Gastrocnemius medialis (tissue), 4 donors: Measurements from ENCODE around the gene KCNE3.

Experiments
- POLR2A ChIP-seq, 2 donors: fragments of 450-650 bp; IDR thresholded peaks; one replicate each; pipeline ENCODE4 v1.6.1; 2017; ENCODE audit warnings: antibody characterized with exemption in 2 of 2, mild to moderate bottlenecking in 2 of 2, moderate library complexity in 2 of 2
- TF ChIP-seq, protein P1 (sequence below), 5 experiments: fragments of 450-650 bp in 3 of 5; fragments of 200-600 bp in 2 of 5; sonication (generic) in 2 of 5; IDR thresholded peaks in 4 of 5; conservative IDR thresholded peaks in 1 of 5; 1 replicate in 4 of 5; 2 replicates in 1 of 5; pipeline ENCODE4 v1.5.1; 2016 to 2019; ENCODE audit warnings: antibody characterized with exemption in 5 of 5, mild to moderate bottlenecking in 3 of 5, moderate library complexity in 3 of 5

DNA sequence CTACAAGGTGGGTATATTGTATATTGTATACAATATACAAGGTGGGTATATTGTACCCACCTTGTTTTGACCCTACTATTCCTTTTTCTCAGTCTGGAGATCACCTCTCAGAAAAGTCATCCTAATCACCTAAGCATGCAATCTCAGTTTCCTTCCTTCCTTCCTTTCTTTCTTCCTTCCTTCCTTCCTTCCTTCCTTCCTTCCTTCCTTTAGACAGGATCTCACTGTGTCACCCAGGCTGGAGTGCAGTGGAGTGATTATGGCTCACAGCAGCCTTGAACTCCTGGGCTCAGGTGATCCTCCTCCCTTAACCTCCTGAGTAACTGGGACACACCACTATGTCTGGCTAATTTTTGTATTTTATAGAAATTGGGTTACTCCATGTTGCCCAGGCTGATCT, 1.2 kb upstream of the KCNE3 start:
- TF ChIP-seq, protein P1, sequence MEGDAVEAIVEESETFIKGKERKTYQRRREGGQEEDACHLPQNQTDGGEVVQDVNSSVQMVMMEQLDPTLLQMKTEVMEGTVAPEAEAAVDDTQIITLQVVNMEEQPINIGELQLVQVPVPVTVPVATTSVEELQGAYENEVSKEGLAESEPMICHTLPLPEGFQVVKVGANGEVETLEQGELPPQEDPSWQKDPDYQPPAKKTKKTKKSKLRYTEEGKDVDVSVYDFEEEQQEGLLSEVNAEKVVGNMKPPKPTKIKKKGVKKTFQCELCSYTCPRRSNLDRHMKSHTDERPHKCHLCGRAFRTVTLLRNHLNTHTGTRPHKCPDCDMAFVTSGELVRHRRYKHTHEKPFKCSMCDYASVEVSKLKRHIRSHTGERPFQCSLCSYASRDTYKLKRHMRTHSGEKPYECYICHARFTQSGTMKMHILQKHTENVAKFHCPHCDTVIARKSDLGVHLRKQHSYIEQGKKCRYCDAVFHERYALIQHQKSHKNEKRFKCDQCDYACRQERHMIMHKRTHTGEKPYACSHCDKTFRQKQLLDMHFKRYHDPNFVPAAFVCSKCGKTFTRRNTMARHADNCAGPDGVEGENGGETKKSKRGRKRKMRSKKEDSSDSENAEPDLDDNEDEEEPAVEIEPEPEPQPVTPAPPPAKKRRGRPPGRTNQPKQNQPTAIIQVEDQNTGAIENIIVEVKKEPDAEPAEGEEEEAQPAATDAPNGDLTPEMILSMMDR (IDR thresholded peaks at IDR 0.05 in 4 of 5, conservative IDR thresholded peaks at IDR 0.05 in 1 of 5), result no peak
- no peak for TF ChIP-seq POLR2A (IDR thresholded peaks at IDR 0.05)
